ENCODE measurements around the gene DNAH11.

- TF ChIP-seq CTCF (conservative IDR thresholded peaks at IDR 0.05 in 1 of 2, IDR thresholded peaks at IDR 0.05 in 1 of 2; ENCODE audit: low read depth in 1 of 2, low read length in 2 of 2) (no peak), EZH2 (IDR thresholded peaks at IDR 0.05; ENCODE audit: low read length, missing control alignments) (no peak)
These were observed 343.6 kb downstream of the DNAH11 start for GRCh38 chr7:21886396-21886795.

Data from fibroblast of lung (primary cell).